PC-9 (cell line): Measurements from ENCODE around the gene CCBE1. TPM values are rescaled to one million over a fixed set of nuclear protein-coding genes. Genes with fewer than 3 reads are reported as not detected.

Source experiments
- BruUV-seq: library from RNA; stranded (reverse); fragments of 400-500 nt; replicated peaks from 2 replicates; lab custom pipeline; 2021; lab: Mats Ljungman, UMichigan
- CTCF ChIA-PET: fragments of 300-600 bp; sonication (Branson Sonifier 250); formaldehyde crosslinking; loops from one replicate; lab custom pipeline; 2022; ENCODE audit warnings: antibody characterized with exemption; lab: Charles Lee
- POLR2A ChIA-PET: fragments of 300-600 bp; sonication (Branson Sonifier 250); formaldehyde crosslinking; loops from one replicate; lab custom pipeline; 2022; ENCODE audit warnings: antibody characterized with exemption; ENCODE audit not compliant: unreplicated experiment; lab: Charles Lee
- DNase-seq, 2 experiments: peaks; one replicate each; pipeline versions ENCODE4 v3.0.0 to v3.0.0-alpha.2; 2015 to 2022; ENCODE audit warnings: mixed read lengths in 1 of 2
- H2AFZ ChIP-seq: fragments of 200-600 bp; sonication (generic); 2 replicates; pipeline ENCODE4 v1.8.1; 2017; ENCODE audit warnings: antibody characterized with exemption
- H3F3A ChIP-seq: fragments of 200-600 bp; sonication (generic); 2 replicates; pipeline ENCODE4 v1.8.1; 2017; ENCODE audit warnings: antibody characterized with exemption, mild to moderate bottlenecking, low read depth; ENCODE audit not compliant: insufficient read depth
- H3K27ac ChIP-seq: fragments of 200-600 bp; sonication (generic); 2 replicates; pipeline ENCODE4 v1.6.1; 2016; ENCODE audit warnings: mixed run types
- H3K27me3 ChIP-seq: fragments of 200-600 bp; sonication (generic); 2 replicates; pipeline ENCODE4 v1.6.1; 2016; ENCODE audit warnings: low read depth, mixed run types; ENCODE audit not compliant: insufficient read depth
- H3K36me3 ChIP-seq: fragments of 200-600 bp; sonication (generic); 2 replicates; pipeline ENCODE4 v1.6.1; 2016; ENCODE audit warnings: low read depth, mixed run types
- H3K4me1 ChIP-seq: fragments of 200-600 bp; sonication (generic); replicated peaks from 2 replicates; pipeline ENCODE4 v1.6.1; 2016; ENCODE audit warnings: mixed run types; ENCODE audit not compliant: insufficient read depth
- H3K4me2 ChIP-seq: fragments of 200-600 bp; sonication (generic); 2 replicates; pipeline ENCODE4 v1.6.1; 2017; ENCODE audit warnings: mixed run types
- H3K4me3 ChIP-seq: fragments of 200-600 bp; sonication (generic); 2 replicates; pipeline ENCODE4 v1.6.1; 2016; ENCODE audit warnings: mixed run types
- H3K79me2 ChIP-seq: fragments of 200-600 bp; sonication (generic); 2 replicates; pipeline ENCODE4 v1.6.1; 2017; ENCODE audit warnings: low read depth, mixed run types
- H3K9me2 ChIP-seq: fragments of 200-600 bp; sonication (generic); 2 replicates; pipeline ENCODE4 v1.8.1; 2017; ENCODE audit warnings: mild to moderate bottlenecking; ENCODE audit not compliant: insufficient read depth
- H3K9me3 ChIP-seq: fragments of 200-600 bp; sonication (generic); 2 replicates; pipeline ENCODE4 v1.8.1; 2016; ENCODE audit warnings: low read depth; ENCODE audit not compliant: insufficient read depth
- H4K20me1 ChIP-seq: fragments of 200-600 bp; sonication (generic); 2 replicates; pipeline ENCODE4 v1.8.1; 2017; ENCODE audit not compliant: insufficient read depth
- CTCF ChIP-seq: fragments of 200-600 bp; sonication (generic); conservative IDR thresholded peaks from 2 replicates; pipeline ENCODE4 v1.6.1; 2017; ENCODE audit warnings: mixed run types, antibody characterized with exemption, mild to moderate bottlenecking, moderate library complexity
- EZH2 ChIP-seq: fragments of 200-600 bp; sonication (generic); IDR thresholded peaks from 2 replicates; pipeline ENCODE4 v1.8.0; 2017; ENCODE audit warnings: antibody characterized with exemption, low read depth
- intact Hi-C: fragments of 100-400 bp; cut with micrococcal nuclease; formaldehyde crosslinking; loops from one replicate; pipeline ENCODE4 v1.10.0; 2022; ENCODE audit not compliant: unreplicated experiment
- total RNA-seq: library from RNA; stranded (reverse); gene quantifications from 2 replicates; pipeline ENCODE4 v1.2.3, GENCODE V29; 2021

The CCBE1 gene
- total RNA-seq, 1 experiment from 2014 or later, result 5.8 TPM

DNA sequence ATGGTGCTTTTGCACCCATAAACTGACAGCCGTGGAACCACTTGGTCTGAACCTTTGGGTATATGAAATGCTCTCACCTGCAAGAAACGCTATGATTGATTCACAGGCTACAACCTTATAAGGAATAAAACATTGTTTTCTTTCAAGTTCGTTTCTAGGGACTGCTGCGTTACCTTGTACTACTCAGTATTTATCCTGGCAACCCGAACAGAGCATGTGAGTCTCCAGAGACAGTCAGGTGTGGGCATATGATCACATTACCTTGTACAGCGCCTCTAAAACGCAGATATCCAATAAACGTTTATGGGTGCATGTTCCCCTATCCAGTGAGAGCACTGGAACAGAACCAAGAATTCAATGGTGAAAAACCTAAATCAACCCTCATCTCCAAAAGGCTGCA, 1.7 kb downstream of the CCBE1 start:
- CTCF ChIA-PET, result no interaction called here

DNA sequence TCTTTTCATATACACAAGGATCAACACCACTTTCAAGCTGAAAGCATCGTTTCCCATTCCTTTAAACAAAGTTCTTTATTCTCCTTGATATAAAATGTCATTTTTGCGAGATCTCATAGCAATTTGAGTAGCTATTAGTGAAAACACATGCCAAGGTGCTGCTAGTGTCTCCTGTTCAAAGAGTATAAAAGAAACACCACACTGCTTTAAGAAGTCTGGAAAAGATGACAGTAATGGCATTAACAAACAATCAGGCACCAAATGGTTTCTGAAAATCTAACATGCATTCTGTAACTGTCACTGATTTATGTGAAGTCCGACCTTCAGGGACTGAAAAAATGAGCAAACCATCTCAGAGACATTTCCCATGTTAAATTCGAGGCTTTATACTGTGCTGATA, 2.4 kb downstream of the CCBE1 start:
- POLR2A ChIA-PET, result no interaction called here

More for the DNA sequence above, 1.7 kb downstream of the CCBE1 start:
- no peak for TF ChIP-seq CTCF
- TF ChIP-seq EZH2, result no peak
- Histone ChIP-seq H3K4me2 (no peak overlapping the region), H3K9me3 (no peaks in the 10 kb centered on the region), H3K79me2 (no peaks in the 10 kb centered on the region), H3K27ac (no peak overlapping the region), H3K4me1 (no peaks in the 10 kb centered on the region), H4K20me1 (no peaks in the 10 kb centered on the region), H3K9me2 (no peaks in the 10 kb centered on the region), H3F3A (no peaks in the 10 kb centered on the region), H3K27me3 (no peaks in the 10 kb centered on the region), H2AFZ (no peak overlapping the region), H3K36me3 (no peaks in the 10 kb centered on the region), H3K4me3 (no peak overlapping the region)
- intact Hi-C loops, result loop anchor here (5.0 kb wide), 1 partner anchor 127 kb away; no protein-coding TSS in a partner anchor
- DNase-seq, result no peak
- BruUV-seq, result no TSS peak
- POLR2A ChIA-PET, result no interaction called here

DNA sequence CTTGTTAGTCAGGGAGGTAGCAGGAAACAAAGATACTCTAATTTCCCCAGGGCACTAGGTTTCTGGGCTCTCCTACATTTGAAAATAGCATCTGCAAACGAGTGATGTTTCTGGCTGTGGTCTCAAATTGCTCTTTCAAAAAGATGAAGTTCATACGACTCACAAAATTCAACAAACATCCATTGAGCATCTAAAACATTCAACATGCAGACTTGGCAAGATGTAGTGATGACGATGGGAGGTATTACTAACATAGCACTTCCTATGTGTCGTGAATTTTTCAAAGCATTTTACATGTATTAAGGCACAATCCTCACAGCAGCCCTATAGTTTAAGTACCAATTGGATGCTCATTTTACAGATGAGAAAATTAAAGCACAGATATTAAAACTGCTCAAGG, 5.2 kb downstream of the CCBE1 start:
- Histone ChIP-seq H3K36me3 (no peaks in the 10 kb centered on the region), H3K79me2 (no peaks in the 10 kb centered on the region), H4K20me1 (no peaks in the 10 kb centered on the region), H3K4me3 (no peak overlapping the region), H3K27ac (no peak overlapping the region), H2AFZ (no peak overlapping the region), H3K27me3 (no peaks in the 10 kb centered on the region), H3K4me1 (no peaks in the 10 kb centered on the region), H3F3A (no peaks in the 10 kb centered on the region), H3K4me2 (no peak overlapping the region), H3K9me2 (no peaks in the 10 kb centered on the region), H3K9me3 (no peaks in the 10 kb centered on the region)
- CTCF ChIA-PET, result no interaction called here
- POLR2A ChIA-PET, result no interaction called here
- intact Hi-C loops, result no loop called here
- BruUV-seq, result no TSS peak
- TF ChIP-seq CTCF (no peak), EZH2 (no peak)
- DNase-seq, result no peak

More for the DNA sequence above, 2.4 kb downstream of the CCBE1 start:
- Histone ChIP-seq H3K27ac (no peak overlapping the region), H3K9me2 (no peaks in the 10 kb centered on the region), H3K4me2 (no peak overlapping the region), H3K4me3 (no peak overlapping the region), H3K4me1 (no peaks in the 10 kb centered on the region), H3K36me3 (no peaks in the 10 kb centered on the region), H3K9me3 (no peaks in the 10 kb centered on the region), H3K79me2 (no peaks in the 10 kb centered on the region), H3F3A (no peaks in the 10 kb centered on the region), H2AFZ (no peak overlapping the region), H3K27me3 (no peaks in the 10 kb centered on the region), H4K20me1 (no peaks in the 10 kb centered on the region)
- DNase-seq, result no peak
- CTCF ChIA-PET, result interaction anchor here (0.6 kb wide), 1 partner anchor 30 kb away, joined by 4 read pairs; no protein-coding TSS in a partner anchor
- no TSS peak for BruUV-seq
- intact Hi-C loops, result loop anchor here (5.0 kb wide), 1 partner anchor 127 kb away; no protein-coding TSS in a partner anchor
- TF ChIP-seq CTCF (no peak), EZH2 (no peak)
